Fibroblast of lung (primary cell): Measurements from ENCODE around the gene BIN1.

Experiments used
- CTCF ChIP-seq, 2 donors: IDR thresholded peaks in 1 of 2; conservative IDR thresholded peaks in 1 of 2; 1 replicate in 1 of 2; 2 replicates in 1 of 2; pipeline ENCODE4 v1.5.1; 2011 to 2012; ENCODE audit warnings: low read length in 2 of 2, control low read depth in 1 of 2, inconsistent platforms in 1 of 2, low read depth in 1 of 2, mild to moderate bottlenecking in 1 of 2
- EZH2 ChIP-seq: IDR thresholded peaks from 2 replicates; pipeline ENCODE4 v1.5.1; 2012; ENCODE audit warnings: low read length, control low read depth, mild to moderate bottlenecking; ENCODE audit errors: missing control alignments

- TF ChIP-seq CTCF (conservative IDR thresholded peaks at IDR 0.05 in 1 of 2, IDR thresholded peaks at IDR 0.05 in 1 of 2; ENCODE audit: low read depth in 1 of 2, low read length in 2 of 2) (no peak), EZH2 (no peak)
Observed at GRCh38 chr2:127138281-127138680, 31.3 kb upstream of the BIN1 start.
